KBM-7 (cell line): Measurements from ENCODE around the gene NT5C1B.

ENCODE experiments used
- DNase-seq: peaks from one replicate; pipeline ENCODE4 v3.0.0-alpha.2; 2015
- in situ Hi-C: fragments of 300-500 bp; cut with MboI; formaldehyde crosslinking; loops from 2 replicates; pipeline ENCODE4 v1.14.3; 2020; ENCODE audit warnings: low sequenced_read_pairs, low pct_unique_long_range_greater_than_20kb, mixed read lengths

Gene NT5C1B

GRCh38 chr2:18603854-18604530 lies 14.6 kb upstream of the NT5C1B start:
- in situ Hi-C loops = no loop called here
- no peak for DNase-seq

- DNase-seq = no peak
- in situ Hi-C loops = no loop called here
These were observed 12.9 kb upstream of the NT5C1B start for GRCh38 chr2:18602298-18602697.

GRCh38 chr2:18600255-18600613 lies 10.9 kb upstream of the NT5C1B start:
- DNase-seq = no peak
- in situ Hi-C loops = no loop called here

GRCh38 chr2:18599509-18600254 lies 10.3 kb upstream of the NT5C1B start:
- no peak for DNase-seq
- in situ Hi-C loops = no loop called here

GRCh38 chr2:18598848-18599484 lies 9.6 kb upstream of the NT5C1B start:
- no peak for DNase-seq
- in situ Hi-C loops = no loop called here

- in situ Hi-C loops = no loop called here
- peak; percentile 12 for DNase-seq
These were observed 8.2 kb upstream of the NT5C1B start for GRCh38 chr2:18597618-18598017.

- in situ Hi-C loops = no loop called here
- no peak for DNase-seq
These were observed 7.6 kb upstream of the NT5C1B start for GRCh38 chr2:18596993-18597392.

- in situ Hi-C loops = no loop called here
- DNase-seq = no peak
These were observed 4.1 kb upstream of the NT5C1B start for GRCh38 chr2:18593496-18593895.

- DNase-seq = no peak
- in situ Hi-C loops = no loop called here
These were observed 3.0 kb upstream of the NT5C1B start for GRCh38 chr2:18592372-18592771.

GRCh38 chr2:18588802-18589201 lies 567 bp downstream of the NT5C1B start:
- no peak for DNase-seq
- in situ Hi-C loops = no loop called here

- in situ Hi-C loops = no loop called here
These were observed 1.3 kb downstream of the NT5C1B start for GRCh38 chr2:18588049-18588448.

GRCh38 chr2:18585526-18585925 lies 3.8 kb downstream of the NT5C1B start:
- DNase-seq = no peak
- in situ Hi-C loops = no loop called here

More at GRCh38 chr2:18588049-18588448, 1.3 kb downstream of the NT5C1B start:
- DNase-seq = no peak

- in situ Hi-C loops = no loop called here
- no peak for DNase-seq
These were observed 4.8 kb downstream of the NT5C1B start for GRCh38 chr2:18584608-18584954.

GRCh38 chr2:18583905-18584607 lies 5.3 kb downstream of the NT5C1B start:
- in situ Hi-C loops = no loop called here
- DNase-seq = no peak

- in situ Hi-C loops = no loop called here
- no peak for DNase-seq
These were observed 8.8 kb downstream of the NT5C1B start for GRCh38 chr2:18580606-18581005.

GRCh38 chr2:18578033-18578432 lies 11.3 kb downstream of the NT5C1B start:
- in situ Hi-C loops = no loop called here
- no peak for DNase-seq

- DNase-seq = no peak
- in situ Hi-C loops = no loop called here
These were observed 23.1 kb downstream of the NT5C1B start for GRCh38 chr2:18566145-18566769.

GRCh38 chr2:18560797-18561085 lies 28.6 kb downstream of the NT5C1B start:
- no peak for DNase-seq
- in situ Hi-C loops = no loop called here

GRCh38 chr2:18560031-18560796 lies 29.2 kb downstream of the NT5C1B start, which contains the start of gene RDH14:
Gene RDH14 (minus strand): TSS chr2:18560653. CDS start chr2:18560572, 81 bp downstream.
- DNase-seq = peak; percentile 94
- in situ Hi-C loops = no loop called here
